ENCODE results near the gene UNC5A. TPM values are rescaled to one million over a fixed set of nuclear protein-coding genes. Genes with fewer than 3 reads are reported as not detected.

Gene UNC5A
- total RNA-seq, 2 experiments from 2014 or later, result not detected

DNA sequence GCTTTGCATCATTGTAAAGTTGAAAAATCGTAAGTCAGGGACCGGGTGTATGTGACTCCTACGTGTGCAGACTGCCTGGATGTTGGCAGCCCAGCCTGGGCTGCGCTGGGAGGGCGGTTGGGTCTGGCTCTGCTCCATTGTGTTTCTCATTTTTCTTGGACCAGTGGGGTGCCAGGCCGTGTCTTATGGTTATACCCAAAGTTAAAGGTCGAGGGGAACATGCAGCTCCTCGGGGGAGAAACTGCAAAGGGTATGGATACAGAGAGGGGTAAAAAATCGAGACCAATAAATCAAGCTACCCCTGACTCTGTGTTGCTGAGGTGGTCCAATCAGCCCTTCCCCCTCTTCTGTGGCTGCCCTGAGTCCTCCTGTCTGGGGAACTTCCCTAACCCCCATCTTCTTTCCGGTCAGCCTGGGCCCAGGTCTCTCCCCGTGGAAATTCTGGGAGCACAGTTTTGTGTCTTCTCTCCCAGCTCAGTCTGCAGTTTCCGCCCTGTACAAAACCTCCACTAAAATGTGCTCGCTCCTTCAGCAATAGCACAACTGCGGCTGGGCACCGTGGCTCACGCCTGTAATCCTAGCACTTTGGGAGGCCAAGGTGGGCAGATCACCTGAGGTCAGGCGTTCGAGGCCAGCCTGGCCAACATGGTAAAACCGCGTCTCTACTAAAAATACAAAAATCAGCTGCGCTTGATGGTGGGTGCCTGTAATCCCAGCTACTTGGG, 34.1 kb upstream of the UNC5A start:
- ATAC-seq (no peak), DNase-seq (peak; percentile 12)
- Mint-ChIP-seq H3K36me3 (no peaks in the 10 kb centered on the region), H3K27me3 (peaks cover 34% of the 10 kb centered on the region), H3K9me3 (ENCODE audit: low read depth) (no peaks in the 10 kb centered on the region), H3K4me1 (no peaks in the 10 kb centered on the region), H3K4me3 (no peak overlapping the region), H3K27ac (no peak overlapping the region)
- CTCF ChIA-PET, result interaction anchor here (1.0 kb wide), 1 partner anchor 115 kb away, joined by 3 read pairs; no protein-coding TSS in a partner anchor

- Mint-ChIP-seq H3K36me3 (no peaks in the 10 kb centered on the region), H3K27me3 (peaks cover 31% of the 10 kb centered on the region), H3K27ac (no peak overlapping the region), H3K9me3 (ENCODE audit: low read depth) (no peaks in the 10 kb centered on the region), H3K4me1 (peaks cover 1% of the 10 kb centered on the region), H3K4me3 (no peak overlapping the region)
- DNase-seq (peak; percentile 1), ATAC-seq (no peak)
- CTCF ChIA-PET, result no interaction called here
Measured at GRCh38 chr5:176776916-176777315, 33.4 kb upstream of the UNC5A start.

DNA sequence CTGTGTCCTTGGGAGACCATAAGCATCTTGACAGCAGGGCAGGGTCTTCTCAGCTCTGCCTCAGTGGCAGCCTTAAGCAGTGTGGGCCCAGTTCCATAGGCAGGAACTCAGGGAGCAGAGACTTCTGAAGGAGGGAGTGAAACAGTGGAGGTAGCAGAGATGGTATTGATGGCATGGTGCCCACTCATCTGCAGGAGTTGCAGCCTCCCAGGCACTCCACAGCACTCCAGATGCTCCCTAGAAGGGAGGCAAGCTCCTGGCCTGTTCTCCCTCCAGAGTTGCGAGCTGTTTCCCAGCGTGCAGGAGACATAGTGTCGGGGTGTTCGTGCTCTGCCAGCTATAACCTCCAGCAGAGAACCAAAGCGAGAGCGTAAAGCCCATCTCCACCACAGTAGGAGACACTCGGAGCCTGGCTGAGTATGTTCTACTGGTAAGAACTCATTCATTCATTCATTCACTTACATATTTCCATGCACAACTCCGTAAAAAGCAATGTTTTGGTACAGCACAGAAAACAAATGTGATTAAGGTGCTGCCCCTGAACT, 31.4 kb upstream of the UNC5A start:
- Mint-ChIP-seq H3K4me1 (peaks cover 2% of the 10 kb centered on the region), H3K36me3 (no peaks in the 10 kb centered on the region), H3K4me3 (no peak overlapping the region), H3K9me3 (ENCODE audit: low read depth) (no peaks in the 10 kb centered on the region), H3K27me3 (peaks cover 29% of the 10 kb centered on the region), H3K27ac (no peak overlapping the region)
- ATAC-seq, result no peak
- CTCF ChIA-PET, result no interaction called here
- DNase-seq, result peak; percentile 34

DNA sequence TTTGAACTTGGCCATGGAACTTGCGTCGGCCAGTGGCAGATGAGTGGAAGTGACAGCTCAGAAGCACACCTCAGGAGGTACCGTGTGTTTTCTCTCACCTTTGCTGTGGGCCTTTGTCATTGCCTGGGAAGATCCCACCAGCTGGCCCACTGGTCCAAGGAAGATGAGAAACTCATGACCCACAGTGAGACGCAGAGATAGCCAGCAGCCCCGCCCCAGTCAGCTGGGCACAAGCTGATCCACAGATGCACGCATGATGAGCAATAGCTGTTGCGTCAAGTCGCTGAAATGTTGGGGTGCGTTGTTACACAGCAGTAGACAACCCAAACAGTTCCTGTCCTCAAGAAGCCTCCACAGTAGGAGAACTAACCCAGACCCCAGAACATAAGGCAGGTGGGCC, 30.8 kb upstream of the UNC5A start:
- peak; percentile 28 for DNase-seq
- Mint-ChIP-seq H3K4me3 (no peak overlapping the region), H3K9me3 (ENCODE audit: low read depth) (no peaks in the 10 kb centered on the region), H3K27ac (no peak overlapping the region), H3K36me3 (no peaks in the 10 kb centered on the region), H3K4me1 (peaks cover 2% of the 10 kb centered on the region), H3K27me3 (peaks cover 31% of the 10 kb centered on the region)
- CTCF ChIA-PET, result no interaction called here
- no peak for ATAC-seq

DNA sequence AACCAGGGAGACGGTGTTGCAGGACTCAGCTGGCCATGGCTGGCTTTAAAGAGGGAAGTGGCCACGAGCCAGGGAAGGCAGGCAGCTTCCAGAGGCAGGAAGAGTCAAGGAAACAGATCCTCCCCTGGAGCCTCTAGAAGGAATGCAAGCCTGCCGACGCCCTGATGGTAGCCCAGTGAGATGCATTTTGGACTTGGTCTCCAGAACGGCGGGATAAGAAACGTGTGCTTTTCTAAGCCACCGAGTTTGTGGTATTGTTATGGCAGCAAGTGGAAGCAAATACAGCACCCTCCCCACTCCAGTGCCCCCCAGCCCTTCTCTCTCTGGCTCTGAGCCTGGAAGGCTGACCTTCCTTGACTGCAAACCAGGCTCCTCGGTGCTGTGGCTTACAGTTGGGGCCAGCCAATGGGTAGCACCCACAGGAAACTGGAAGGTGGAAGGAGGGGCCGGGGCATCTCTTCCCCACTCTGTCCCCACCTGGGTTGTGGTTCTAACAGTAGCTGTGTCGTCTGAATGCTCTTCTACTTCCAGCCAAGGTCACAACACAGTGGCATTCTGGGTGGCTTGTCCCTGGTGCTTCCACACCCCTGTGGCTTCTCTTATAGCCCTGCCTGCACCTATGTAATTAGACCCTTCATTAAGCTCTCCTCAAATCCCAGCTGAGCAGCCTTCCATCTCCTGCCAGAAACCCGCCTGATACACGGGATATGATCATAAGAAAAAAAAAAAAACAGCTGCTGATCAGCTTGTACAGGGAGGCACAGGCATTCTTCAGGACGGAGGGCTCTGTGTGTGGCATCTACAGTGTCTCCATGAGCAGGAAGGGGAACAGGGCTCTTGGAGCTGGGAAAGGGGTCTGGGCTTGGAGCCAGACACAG, 29.9 kb upstream of the UNC5A start:
- ATAC-seq (no peak), DNase-seq (peak; percentile 19)
- Mint-ChIP-seq H3K27ac (no peak overlapping the region), H3K27me3 (peaks cover 28% of the 10 kb centered on the region), H3K4me1 (peaks cover 2% of the 10 kb centered on the region), H3K9me3 (ENCODE audit: low read depth) (no peaks in the 10 kb centered on the region), H3K36me3 (no peaks in the 10 kb centered on the region), H3K4me3 (no peak overlapping the region)
- CTCF ChIA-PET, result interaction anchor here (1.0 kb wide), 1 partner anchor 9 kb away, joined by 3 read pairs; no protein-coding TSS in a partner anchor

DNA sequence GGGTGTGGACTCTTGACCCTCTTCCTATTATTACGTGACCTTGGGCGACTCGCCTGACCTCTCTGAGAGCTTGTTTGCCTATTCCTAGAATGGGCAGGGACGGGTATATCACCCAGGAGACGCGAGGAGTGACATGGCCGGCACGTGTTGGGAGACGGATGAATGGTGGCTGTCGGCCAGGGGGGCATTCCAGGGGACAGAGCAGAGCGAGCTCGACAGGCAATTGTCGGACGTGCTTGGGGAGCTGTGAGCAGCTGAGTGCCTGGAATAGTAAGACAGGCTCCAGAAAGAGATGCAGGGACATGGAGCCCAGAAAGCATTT, 29.3 kb upstream of the UNC5A start:
- Mint-ChIP-seq H3K9me3 (ENCODE audit: low read depth) (no peaks in the 10 kb centered on the region), H3K27me3 (peaks cover 28% of the 10 kb centered on the region)
- ATAC-seq, result no peak

GRCh38 chr5:176781638-176782570, 28.5 kb upstream of the UNC5A start:
- H3K36me3 Mint-ChIP-seq, result no peaks in the 10 kb centered on the region
- no peak for ATAC-seq
- H3K27ac Mint-ChIP-seq, result no peak overlapping the region
- CTCF ChIA-PET, result no interaction called here
- H3K4me1 Mint-ChIP-seq, result peaks cover 2% of the 10 kb centered on the region
- no peak for DNase-seq
- H3K9me3 Mint-ChIP-seq (ENCODE audit: low read depth), result no peaks in the 10 kb centered on the region
- H3K4me3 Mint-ChIP-seq, result no peak overlapping the region
- H3K27me3 Mint-ChIP-seq, result peaks cover 25% of the 10 kb centered on the region

More for the DNA sequence above, 29.3 kb upstream of the UNC5A start:
- Mint-ChIP-seq H3K4me3 (no peak overlapping the region), H3K36me3 (no peaks in the 10 kb centered on the region), H3K4me1 (peaks cover 2% of the 10 kb centered on the region), H3K27ac (no peak overlapping the region)
- no peak for DNase-seq
- CTCF ChIA-PET, result interaction anchor here (1.0 kb wide), 1 partner anchor 10 kb away, joined by 3 read pairs; no protein-coding TSS in a partner anchor

GRCh38 chr5:176784218-176785165, 25.9 kb upstream of the UNC5A start:
- DNase-seq (no peak), ATAC-seq (no peak)
- Mint-ChIP-seq H3K9me3 (ENCODE audit: low read depth) (no peaks in the 10 kb centered on the region), H3K27ac (no peak overlapping the region), H3K27me3 (peaks cover 35% of the 10 kb centered on the region), H3K36me3 (no peaks in the 10 kb centered on the region), H3K4me1 (peaks cover 2% of the 10 kb centered on the region), H3K4me3 (no peak overlapping the region)
- CTCF ChIA-PET, result no interaction called here

DNA sequence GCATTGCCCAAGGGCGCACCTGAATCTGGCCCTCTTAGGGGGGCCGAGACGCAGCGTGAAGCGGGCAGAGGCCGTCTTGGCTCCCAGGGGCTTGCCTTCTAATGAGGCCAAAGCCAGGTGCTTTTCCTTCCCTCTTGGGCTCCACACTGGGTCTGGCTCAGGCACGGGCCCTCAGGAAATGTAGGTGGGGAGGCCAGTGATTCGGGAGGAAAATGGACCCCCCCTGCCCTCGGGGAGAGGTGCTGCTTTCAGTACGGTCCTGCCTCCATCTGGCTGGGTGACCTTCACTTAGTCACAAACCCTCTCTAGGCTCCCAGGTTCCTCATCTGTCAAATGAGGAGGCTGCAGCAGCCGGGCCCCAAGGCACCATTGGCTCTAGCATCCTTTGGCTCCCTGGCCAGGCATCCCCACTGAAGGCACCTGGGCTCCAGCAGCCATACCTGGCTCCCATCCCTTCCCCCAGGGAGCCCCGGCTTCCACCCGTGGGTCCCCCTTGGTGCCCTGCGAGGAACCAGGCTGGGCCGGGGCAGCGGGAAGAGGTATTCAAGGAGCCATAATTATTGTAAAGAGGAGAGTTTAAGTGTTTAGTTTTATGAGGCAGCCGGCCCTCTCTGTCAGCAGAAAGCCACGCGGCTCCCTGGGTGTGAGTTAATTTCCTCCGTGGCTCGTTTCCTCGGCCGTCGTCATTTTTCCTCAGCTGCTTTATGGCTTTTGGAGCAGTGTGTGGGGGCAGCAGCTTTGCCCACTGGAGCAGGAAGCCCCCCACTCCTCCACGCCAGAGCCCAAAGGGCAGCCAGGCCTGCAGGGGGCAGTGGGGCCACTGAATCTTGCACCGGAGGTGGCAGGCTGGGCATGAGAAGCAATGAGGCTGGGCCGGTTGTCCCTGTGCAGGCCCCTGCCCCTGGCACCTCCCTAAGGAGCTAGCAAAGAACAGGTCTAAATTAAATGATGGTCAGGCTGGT, 24.9 kb upstream of the UNC5A start:
- no peak for DNase-seq
- Mint-ChIP-seq H3K27ac (no peak overlapping the region), H3K4me1 (peaks cover 2% of the 10 kb centered on the region), H3K4me3 (no peak overlapping the region), H3K36me3 (no peaks in the 10 kb centered on the region), H3K27me3 (peaks cover 44% of the 10 kb centered on the region), H3K9me3 (ENCODE audit: low read depth) (no peaks in the 10 kb centered on the region)
- ATAC-seq, result no peak
- CTCF ChIA-PET, result no interaction called here

- DNase-seq (no peak), ATAC-seq (no peak)
- CTCF ChIA-PET, result no interaction called here
- Mint-ChIP-seq H3K36me3 (no peaks in the 10 kb centered on the region), H3K27ac (no peak overlapping the region), H3K27me3 (peaks cover 37% of the 10 kb centered on the region), H3K4me1 (no peaks in the 10 kb centered on the region), H3K4me3 (no peak overlapping the region), H3K9me3 (ENCODE audit: low read depth) (no peaks in the 10 kb centered on the region)
Measured at GRCh38 chr5:176787676-176788075, 22.7 kb upstream of the UNC5A start.

GRCh38 chr5:176788091-176788490, 22.3 kb upstream of the UNC5A start:
- Mint-ChIP-seq H3K27ac (no peak overlapping the region), H3K4me3 (no peak overlapping the region), H3K36me3 (no peaks in the 10 kb centered on the region), H3K27me3 (peaks cover 37% of the 10 kb centered on the region), H3K4me1 (no peaks in the 10 kb centered on the region), H3K9me3 (ENCODE audit: low read depth) (no peaks in the 10 kb centered on the region)
- ATAC-seq (no peak), DNase-seq (no peak)
- CTCF ChIA-PET, result no interaction called here
